Activated CD4-positive, alpha-beta T cell treated with anti-CD3 and anti-CD28 coated beads, Interleukin-2, amount 10 ng/mL, durations not matched to agents 24 days and 14 days (primary cell): ENCODE results near the gene TSHZ2. TPM values are rescaled to one million over a fixed set of nuclear protein-coding genes. Genes with fewer than 3 reads are reported as not detected.
A peak's percentile ranks its signal among the peaks of the same experiment; 100 is the strongest.
"Not testable (repeated sequence)": the region's sequence is repeated elsewhere in the genome, so short reads cannot be mapped to it uniquely, and the experiment has no call there.

Experiments
- DNase-seq: peaks from one replicate; pipeline ENCODE4 v3.0.0; 2022
- H3K27ac Mint-ChIP-seq: one replicate; pipeline ENCODE4 v1.8.0; 2022; ENCODE audit warnings: mild to moderate bottlenecking, mixed read lengths
- H3K27me3 Mint-ChIP-seq: one replicate; pipeline ENCODE4 v1.8.0; 2022; ENCODE audit warnings: mixed read lengths
- H3K36me3 Mint-ChIP-seq: one replicate; pipeline ENCODE4 v1.8.0; 2022; ENCODE audit warnings: low read depth, mild to moderate bottlenecking, mixed read lengths
- H3K4me1 Mint-ChIP-seq: one replicate; pipeline ENCODE4 v1.8.0; 2021; ENCODE audit warnings: mixed read lengths
- H3K4me3 Mint-ChIP-seq: one replicate; pipeline ENCODE4 v1.8.0; 2022; ENCODE audit warnings: mild to moderate bottlenecking, moderate library complexity, mixed read lengths
- H3K9me3 Mint-ChIP-seq: one replicate; pipeline ENCODE4 v1.8.0; 2021; ENCODE audit warnings: mixed read lengths
- intact Hi-C: fragments of 100-400 bp; cut with micrococcal nuclease; formaldehyde crosslinking; loops from one replicate; pipeline ENCODE4 v1.15.1; 2023
- total RNA-seq: library from RNA; stranded (reverse); gene quantifications from 2 replicates; pipeline ENCODE4 v1.2.3, GENCODE V29; 2022

TSHZ2 gene
- total RNA-seq, 1 donor from 2014 or later, result 29.5 TPM

DNA sequence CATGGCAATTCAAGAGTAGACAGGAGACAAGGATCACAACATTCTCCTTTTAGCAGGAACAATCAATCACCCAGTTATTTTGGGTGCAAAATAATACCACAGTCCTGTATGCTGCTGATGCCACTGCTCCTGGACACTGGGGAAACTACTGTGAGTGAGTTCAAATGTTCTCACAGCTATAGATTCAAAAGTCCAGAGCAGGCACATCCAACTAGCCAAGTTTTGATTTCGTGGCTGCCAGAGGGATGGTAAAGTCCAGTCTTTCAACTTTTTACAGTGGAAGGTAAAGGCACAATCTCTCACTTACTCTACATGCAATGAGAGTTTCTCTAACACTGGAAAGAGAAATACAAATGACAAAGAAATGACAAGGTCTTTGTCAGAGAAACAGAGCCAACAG, 26.9 kb upstream of the TSHZ2 start:
- no peak overlapping the region for H3K27ac Mint-ChIP-seq
- DNase-seq, result no peak
- intact Hi-C loops, result no loop called here
- H3K27me3 Mint-ChIP-seq, result no peaks in the 10 kb centered on the region
- peaks cover 6% of the 10 kb centered on the region for H3K9me3 Mint-ChIP-seq
- no peaks in the 10 kb centered on the region for H3K36me3 Mint-ChIP-seq
- H3K4me1 Mint-ChIP-seq, result no peaks in the 10 kb centered on the region
- H3K4me3 Mint-ChIP-seq, result no peak overlapping the region

DNA sequence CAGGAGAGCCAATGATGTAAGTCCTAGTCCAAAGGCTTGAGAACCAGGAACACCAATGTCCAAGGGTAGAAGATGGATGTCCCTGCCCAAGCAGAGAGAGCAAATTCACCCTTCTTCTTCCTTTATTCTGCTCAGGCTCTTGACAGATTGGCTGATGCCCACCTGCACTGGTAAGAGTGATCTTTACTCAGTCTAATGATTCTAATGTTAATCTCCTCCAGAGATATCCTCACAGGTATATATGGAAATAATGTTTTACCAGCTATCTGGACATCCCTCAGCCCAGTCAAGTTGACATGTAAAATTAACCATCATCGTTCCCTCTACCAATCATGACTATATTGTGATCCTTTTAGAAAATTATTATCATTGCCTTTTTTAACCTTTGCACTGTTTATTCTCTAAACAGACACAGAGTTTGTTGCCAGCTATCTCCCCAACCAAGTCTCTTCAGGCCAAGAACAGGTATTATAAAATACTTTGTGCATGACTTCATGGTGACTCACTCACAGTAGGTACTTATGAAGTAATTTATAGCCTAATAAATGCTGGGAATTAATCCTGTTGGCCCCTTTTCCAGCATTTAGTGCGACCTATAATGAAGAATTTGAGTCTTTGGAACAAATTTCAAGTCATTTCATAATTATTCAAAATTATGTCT, 26.2 kb upstream of the TSHZ2 start:
- H3K27ac Mint-ChIP-seq, result no peak overlapping the region
- H3K4me3 Mint-ChIP-seq, result no peak overlapping the region
- no peaks in the 10 kb centered on the region for H3K27me3 Mint-ChIP-seq
- H3K4me1 Mint-ChIP-seq, result no peaks in the 10 kb centered on the region
- DNase-seq, result no peak
- H3K36me3 Mint-ChIP-seq, result no peaks in the 10 kb centered on the region
- intact Hi-C loops, result no loop called here
- peaks cover 6% of the 10 kb centered on the region for H3K9me3 Mint-ChIP-seq

DNA sequence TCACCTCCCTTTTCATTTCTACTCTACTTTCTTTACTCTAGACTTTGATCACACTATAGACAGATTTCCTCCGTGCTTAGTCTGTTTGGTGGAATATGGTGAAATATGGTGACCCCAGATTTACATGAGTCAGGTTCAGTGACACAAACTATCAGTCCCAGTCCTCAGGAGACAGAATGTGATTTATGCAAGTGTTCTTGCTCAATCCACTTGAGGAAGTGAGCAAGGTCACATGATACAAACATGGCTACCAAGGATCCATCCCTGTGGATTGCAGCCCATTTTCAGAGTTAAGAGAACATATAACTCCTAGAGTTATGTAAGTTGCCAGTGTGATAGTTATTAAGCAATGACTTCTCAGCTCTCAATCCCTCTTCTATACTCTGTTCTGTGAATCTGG, 23.7 kb upstream of the TSHZ2 start:
- Mint-ChIP-seq H3K4me1 (no peaks in the 10 kb centered on the region), H3K9me3 (peaks cover 12% of the 10 kb centered on the region), H3K27me3 (no peaks in the 10 kb centered on the region), H3K36me3 (no peaks in the 10 kb centered on the region), H3K4me3 (no peak overlapping the region), H3K27ac (no peak overlapping the region)
- intact Hi-C loops, result no loop called here
- no peak for DNase-seq

DNA sequence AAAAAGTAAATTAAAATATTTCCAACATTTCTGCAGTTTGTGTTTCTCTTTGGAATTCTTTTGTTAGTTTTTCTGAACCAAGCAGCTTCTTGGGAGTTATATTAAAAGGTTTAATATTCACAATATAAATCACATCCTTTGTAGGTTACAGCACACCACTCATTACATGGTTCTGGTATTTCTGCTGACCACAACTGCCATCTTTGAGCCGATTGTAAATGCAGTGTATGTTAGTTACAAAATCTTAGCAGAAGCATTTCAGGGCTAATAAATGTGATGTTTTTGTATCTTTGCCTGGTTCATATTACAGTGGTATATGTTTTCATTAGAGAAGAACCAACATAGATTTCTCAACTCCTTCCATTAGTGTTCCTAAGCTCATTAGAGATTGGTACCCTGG, 19.1 kb upstream of the TSHZ2 start:
- intact Hi-C loops, result no loop called here
- Mint-ChIP-seq H3K4me3 (no peak overlapping the region), H3K27ac (no peak overlapping the region), H3K27me3 (no peaks in the 10 kb centered on the region), H3K4me1 (no peaks in the 10 kb centered on the region), H3K36me3 (no peaks in the 10 kb centered on the region), H3K9me3 (peaks cover 9% of the 10 kb centered on the region)
- DNase-seq, result no peak

DNA sequence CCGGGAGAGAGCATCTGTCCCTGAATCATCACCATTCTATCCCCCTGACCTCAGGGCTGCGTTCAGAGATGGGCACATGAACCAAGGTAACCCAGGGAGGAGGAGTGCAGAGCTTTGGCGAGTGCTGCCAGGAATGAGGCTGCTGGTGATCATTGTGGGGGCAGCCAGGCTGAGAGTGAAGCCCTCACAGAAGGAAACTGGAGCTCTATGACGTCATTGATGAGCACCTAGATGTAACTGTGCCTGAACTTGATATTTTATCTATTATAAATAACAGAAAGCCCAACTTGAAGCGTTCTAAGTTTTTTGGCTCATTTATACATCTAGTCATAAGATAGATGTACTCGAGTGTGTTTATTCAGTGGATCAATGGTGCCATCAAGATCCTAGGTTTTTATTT, 17.3 kb upstream of the TSHZ2 start:
- peaks cover 9% of the 10 kb centered on the region for H3K9me3 Mint-ChIP-seq
- DNase-seq, result no peak
- no peaks in the 10 kb centered on the region for H3K4me1 Mint-ChIP-seq
- H3K27ac Mint-ChIP-seq, result no peak overlapping the region
- intact Hi-C loops, result no loop called here
- H3K27me3 Mint-ChIP-seq, result no peaks in the 10 kb centered on the region
- H3K4me3 Mint-ChIP-seq, result no peak overlapping the region
- H3K36me3 Mint-ChIP-seq, result no peaks in the 10 kb centered on the region

DNA sequence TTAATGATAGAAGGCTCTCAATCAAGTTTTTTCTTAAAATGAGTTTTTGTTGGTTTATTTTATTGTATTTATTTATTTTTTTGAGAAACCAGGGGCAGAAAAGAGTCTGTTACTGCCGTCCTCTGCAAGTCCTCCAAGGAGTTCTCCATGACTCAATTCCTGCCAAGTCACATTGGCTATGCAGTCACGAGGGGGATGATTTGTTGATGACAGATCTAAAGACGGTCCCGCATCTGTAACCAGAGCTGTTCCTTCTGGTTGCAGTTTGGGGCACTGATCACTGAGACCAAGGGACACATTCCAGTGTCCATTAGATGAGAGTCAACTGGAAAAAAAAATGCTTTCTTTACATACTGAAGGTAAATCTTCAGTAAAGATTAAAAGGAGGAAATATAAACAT, 13.9 kb upstream of the TSHZ2 start:
- Mint-ChIP-seq H3K27me3 (no peaks in the 10 kb centered on the region), H3K27ac (no peak overlapping the region), H3K36me3 (no peaks in the 10 kb centered on the region), H3K4me3 (no peak overlapping the region), H3K4me1 (no peaks in the 10 kb centered on the region), H3K9me3 (no peaks in the 10 kb centered on the region)
- no peak for DNase-seq
- intact Hi-C loops, result no loop called here

DNA sequence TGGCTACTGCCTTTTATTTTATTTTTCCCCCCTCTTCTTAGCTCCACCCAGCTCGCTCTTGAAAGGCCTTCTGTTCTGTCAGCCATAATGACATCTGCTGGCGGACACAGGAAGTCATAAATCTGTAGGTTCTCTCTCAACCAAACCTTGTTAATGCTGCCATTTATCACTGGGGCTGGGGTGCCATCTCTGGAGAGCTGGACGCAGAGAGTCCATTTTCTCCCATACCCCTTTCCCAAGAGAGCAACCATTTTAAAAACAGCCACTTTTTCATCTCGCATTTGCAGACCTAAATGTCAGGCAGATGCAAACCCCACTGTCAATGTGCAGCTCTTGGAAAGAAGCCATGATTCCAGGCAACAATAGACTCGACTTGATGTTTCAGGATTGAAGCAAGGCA, 13.0 kb upstream of the TSHZ2 start:
- Mint-ChIP-seq H3K36me3 (no peaks in the 10 kb centered on the region), H3K4me3 (no peak overlapping the region), H3K27me3 (no peaks in the 10 kb centered on the region), H3K27ac (no peak overlapping the region), H3K9me3 (no peaks in the 10 kb centered on the region), H3K4me1 (peaks cover 2% of the 10 kb centered on the region)
- no peak for DNase-seq
- intact Hi-C loops, result no loop called here

DNA sequence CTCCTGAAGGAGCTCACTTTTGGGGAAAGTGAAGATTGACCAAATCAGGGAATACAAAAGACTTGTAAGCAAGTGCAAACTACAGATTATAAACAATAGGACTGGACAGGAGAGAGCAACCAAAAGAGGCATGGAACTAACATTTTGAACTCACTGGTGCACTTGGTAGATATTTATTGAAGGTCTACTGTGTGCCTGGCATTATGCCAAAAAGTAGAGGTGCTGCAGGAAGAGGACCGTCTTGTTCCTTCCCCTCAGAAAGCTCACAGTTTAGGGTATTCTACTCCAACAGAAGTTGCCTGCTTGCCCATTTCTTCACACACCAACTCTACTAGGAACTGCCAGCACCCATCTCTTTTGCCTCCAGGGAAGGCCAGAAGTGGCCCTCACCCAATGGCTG, 10.0 kb upstream of the TSHZ2 start:
- intact Hi-C loops, result no loop called here
- no peak for DNase-seq
- peaks cover 2% of the 10 kb centered on the region for H3K27me3 Mint-ChIP-seq
- no peak overlapping the region for H3K27ac Mint-ChIP-seq
- no peaks in the 10 kb centered on the region for H3K36me3 Mint-ChIP-seq
- peaks cover 3% of the 10 kb centered on the region for H3K9me3 Mint-ChIP-seq
- H3K4me1 Mint-ChIP-seq, result peaks cover 2% of the 10 kb centered on the region
- no peak overlapping the region for H3K4me3 Mint-ChIP-seq

DNA sequence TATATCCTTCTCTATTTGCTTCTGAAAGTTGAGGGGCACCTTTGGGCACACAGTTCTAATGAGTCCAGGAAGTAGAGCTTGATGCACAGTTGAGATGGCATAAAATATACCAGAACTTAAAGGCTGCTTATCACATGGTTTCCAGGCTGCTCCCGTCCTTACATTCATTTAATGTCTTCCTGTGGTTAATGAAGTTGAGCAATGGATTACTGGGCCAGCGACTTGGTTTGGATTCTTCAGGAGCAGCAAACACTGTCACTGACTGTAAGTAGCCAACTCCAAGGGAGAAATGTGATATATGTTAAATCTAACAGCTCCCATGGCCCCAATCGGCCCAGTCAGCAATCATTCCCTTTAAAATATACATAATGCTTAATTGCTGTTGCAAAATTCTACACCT, 9.0 kb upstream of the TSHZ2 start:
- H3K4me3 Mint-ChIP-seq, result no peak overlapping the region
- intact Hi-C loops, result no loop called here
- no peaks in the 10 kb centered on the region for H3K36me3 Mint-ChIP-seq
- no peak for DNase-seq
- no peak overlapping the region for H3K27ac Mint-ChIP-seq
- peaks cover 2% of the 10 kb centered on the region for H3K4me1 Mint-ChIP-seq
- peaks cover 2% of the 10 kb centered on the region for H3K27me3 Mint-ChIP-seq
- peaks cover 3% of the 10 kb centered on the region for H3K9me3 Mint-ChIP-seq

DNA sequence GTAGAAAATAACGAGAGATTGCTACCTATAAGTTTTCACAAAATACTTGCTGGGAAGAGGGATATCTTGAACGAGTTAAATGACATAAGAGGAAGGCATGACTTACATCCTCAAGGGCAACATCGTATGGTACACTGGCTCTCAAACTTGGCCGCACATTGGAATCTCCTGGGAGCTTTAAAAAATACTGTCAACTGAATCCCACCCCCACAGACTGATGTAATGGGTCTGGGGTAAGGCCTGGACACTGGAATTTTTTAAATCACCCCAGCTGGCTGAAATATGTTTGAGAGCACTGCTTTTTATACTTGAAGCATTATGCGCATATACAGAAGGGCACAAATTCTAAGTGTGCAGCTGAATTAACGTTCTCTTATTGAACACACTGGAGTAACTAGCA, 8.0 kb upstream of the TSHZ2 start:
- no peak overlapping the region for H3K4me3 Mint-ChIP-seq
- H3K4me1 Mint-ChIP-seq, result peaks cover 2% of the 10 kb centered on the region
- no peak for DNase-seq
- H3K27me3 Mint-ChIP-seq, result peaks cover 2% of the 10 kb centered on the region
- H3K36me3 Mint-ChIP-seq, result no peaks in the 10 kb centered on the region
- intact Hi-C loops, result no loop called here
- H3K9me3 Mint-ChIP-seq, result peaks cover 3% of the 10 kb centered on the region
- H3K27ac Mint-ChIP-seq, result no peak overlapping the region

DNA sequence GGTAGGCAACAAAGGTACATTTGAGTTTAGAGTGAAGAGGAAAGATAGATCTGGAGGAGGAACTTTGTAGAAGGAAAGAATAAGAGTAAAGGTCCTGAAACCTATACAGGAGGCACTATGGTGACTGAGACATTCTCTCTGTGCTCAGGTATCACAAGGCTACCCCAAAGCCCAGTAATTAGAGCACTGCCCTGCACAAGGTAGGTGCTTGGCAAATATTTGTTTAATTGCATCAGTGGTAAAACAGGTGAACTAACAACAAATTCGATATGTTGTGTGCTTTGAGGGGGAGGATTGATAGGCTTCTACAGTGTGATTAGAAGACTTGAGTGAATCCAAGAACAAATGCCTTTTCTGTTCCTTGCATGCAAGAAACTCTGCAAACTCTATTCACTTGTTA, 6.8 kb upstream of the TSHZ2 start:
- intact Hi-C loops, result no loop called here
- no peak for DNase-seq
- Mint-ChIP-seq H3K27me3 (peaks cover 5% of the 10 kb centered on the region), H3K4me1 (peaks cover 2% of the 10 kb centered on the region), H3K27ac (no peak overlapping the region), H3K4me3 (no peak overlapping the region), H3K9me3 (peaks cover 3% of the 10 kb centered on the region), H3K36me3 (no peaks in the 10 kb centered on the region)

DNA sequence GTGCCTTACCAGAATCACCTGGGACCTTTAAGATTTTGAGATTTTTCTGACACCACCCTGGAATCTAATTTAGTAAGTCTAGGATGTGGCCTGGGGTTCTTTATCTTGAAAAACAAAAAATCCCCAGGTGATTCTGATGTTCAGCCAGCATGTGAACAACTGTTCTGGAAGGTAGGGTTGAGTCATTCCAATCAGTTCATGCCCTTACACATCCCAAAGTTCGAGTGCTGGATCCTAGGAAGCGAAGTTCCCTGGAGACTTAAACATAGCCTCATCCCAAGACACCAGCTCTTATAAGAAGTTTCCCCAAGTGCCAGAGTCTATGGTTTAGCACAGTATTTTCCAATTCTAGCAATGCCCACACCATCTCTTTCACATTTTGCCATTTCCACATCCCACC, 6.3 kb upstream of the TSHZ2 start:
- Mint-ChIP-seq H3K27ac (no peak overlapping the region), H3K4me1 (peaks cover 2% of the 10 kb centered on the region), H3K9me3 (peaks cover 3% of the 10 kb centered on the region), H3K36me3 (no peaks in the 10 kb centered on the region), H3K27me3 (peaks cover 5% of the 10 kb centered on the region), H3K4me3 (no peak overlapping the region)
- intact Hi-C loops, result no loop called here
- DNase-seq, result no peak

DNA sequence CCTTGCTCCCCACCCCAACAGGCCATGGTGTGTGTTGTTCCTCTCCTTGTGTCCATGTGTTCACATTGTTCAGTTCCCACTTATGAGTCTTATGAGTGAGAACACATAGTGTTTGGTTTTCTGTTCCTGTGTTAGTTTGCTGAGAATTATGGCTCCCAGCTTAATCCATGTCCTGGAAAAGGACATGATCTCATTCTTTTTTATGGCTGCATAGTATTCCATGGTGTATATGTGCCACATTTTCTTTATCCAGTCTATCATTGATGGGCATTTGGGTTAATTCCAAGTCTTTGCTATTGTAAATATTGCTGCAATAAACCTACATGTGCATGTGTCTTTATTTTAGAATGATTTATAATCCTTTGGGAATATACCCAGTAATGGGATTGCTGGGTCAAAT, 5.6 kb upstream of the TSHZ2 start:
- DNase-seq, H3K27ac Mint-ChIP-seq, H3K27me3 Mint-ChIP-seq, H3K4me3 Mint-ChIP-seq, intact Hi-C loops, H3K36me3 Mint-ChIP-seq, H3K9me3 Mint-ChIP-seq, H3K4me1 Mint-ChIP-seq: not testable (repeated sequence)

DNA sequence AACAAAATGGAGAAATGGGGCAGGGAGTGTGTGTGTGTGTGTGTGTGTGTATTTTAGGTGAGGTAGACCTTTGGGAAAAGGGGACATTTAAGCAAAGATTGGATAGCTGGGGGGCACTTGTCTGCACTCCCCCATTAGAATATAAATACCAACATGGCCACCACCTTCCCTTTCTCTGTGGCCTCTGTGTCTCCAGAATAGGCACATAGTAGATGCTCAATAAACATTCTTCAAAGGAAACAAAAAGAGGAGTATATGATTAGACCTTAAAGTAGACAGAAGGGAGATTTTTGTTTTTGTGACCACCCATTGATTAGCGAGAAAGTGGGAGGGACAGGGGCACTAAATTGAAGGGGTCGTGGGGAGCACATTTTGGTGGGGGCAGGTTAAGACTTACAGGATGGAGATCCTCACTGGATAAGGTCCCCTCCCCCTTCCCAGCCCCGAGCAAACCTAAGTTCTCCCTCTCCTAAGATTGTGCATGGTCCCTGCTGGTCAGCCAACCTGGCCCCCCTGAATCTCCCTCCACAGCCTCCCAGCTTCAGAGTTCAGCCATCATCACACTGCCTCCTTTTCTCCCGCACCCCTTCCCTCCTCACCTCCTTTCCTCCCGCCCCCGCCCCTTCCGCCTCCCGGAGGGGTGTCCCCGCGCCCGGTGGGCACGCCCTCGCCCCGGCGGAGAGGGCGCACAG, 514 bp upstream of the TSHZ2 start:
- intact Hi-C loops, result loop anchor here (1.0 to 10.0 kb wide), 4 partner anchors 244 to 733 kb away; partner anchors contain the start of gene ZNF217
- peaks cover 10% of the 10 kb centered on the region for H3K27me3 Mint-ChIP-seq
- peaks cover 11% of the 10 kb centered on the region for H3K36me3 Mint-ChIP-seq
- H3K9me3 Mint-ChIP-seq, result no peaks in the 10 kb centered on the region
- H3K4me3 Mint-ChIP-seq, result peak overlapping the region; percentile 75
- no peak for DNase-seq
- peaks cover 22% of the 10 kb centered on the region for H3K4me1 Mint-ChIP-seq
- peak overlapping the region; percentile 78 for H3K27ac Mint-ChIP-seq
